Hepatocyte (in vitro differentiated cells): ENCODE results near the gene CHI3L2. TPM values are rescaled to one million over a fixed set of nuclear protein-coding genes. Genes with fewer than 3 reads are reported as not detected.

Source experiments
- DNase-seq: peaks from one replicate; pipeline ENCODE4 v3.0.0-alpha.2; 2016; ENCODE audit warnings: low spot score
- H2AFZ ChIP-seq: fragments of 200-600 bp; sonication (generic); 2 replicates; pipeline ENCODE4 v1.6.0; 2016; ENCODE audit warnings: antibody characterized with exemption, mild to moderate bottlenecking
- H3K27ac ChIP-seq: fragments of 200-600 bp; sonication (generic); 2 replicates; pipeline ENCODE4 v1.5.1; 2016; ENCODE audit warnings: mild to moderate bottlenecking
- H3K27me3 ChIP-seq: fragments of 200-600 bp; sonication (generic); 2 replicates; pipeline ENCODE4 v1.6.1; 2016
- H3K36me3 ChIP-seq: fragments of 200-600 bp; sonication (generic); replicated peaks from 2 replicates; pipeline ENCODE4 v1.5.1; 2016; ENCODE audit warnings: low read depth; ENCODE audit not compliant: insufficient read depth
- H3K4me1 ChIP-seq: fragments of 200-600 bp; sonication (generic); 2 replicates; pipeline ENCODE4 v1.5.1; 2016; ENCODE audit warnings: mild to moderate bottlenecking, moderate library complexity; ENCODE audit not compliant: insufficient read depth
- H3K4me2 ChIP-seq: fragments of 200-600 bp; sonication (generic); 2 replicates; pipeline ENCODE4 v1.6.0; 2016
- H3K4me3 ChIP-seq: fragments of 200-600 bp; sonication (generic); 2 replicates; pipeline ENCODE4 v1.5.1; 2016; ENCODE audit warnings: mild to moderate bottlenecking
- H3K79me2 ChIP-seq: fragments of 200-600 bp; sonication (generic); 2 replicates; pipeline ENCODE4 v1.6.0; 2017; ENCODE audit warnings: mild to moderate bottlenecking
- H3K9me2 ChIP-seq: fragments of 200-600 bp; sonication (generic); replicated peaks from 2 replicates; pipeline ENCODE4 v1.6.0; 2017; ENCODE audit warnings: mild to moderate bottlenecking; ENCODE audit not compliant: insufficient read depth
- H3K9me3 ChIP-seq: fragments of 200-600 bp; sonication (generic); 2 replicates; pipeline ENCODE4 v1.5.1; 2016; ENCODE audit warnings: low read depth, mild to moderate bottlenecking
- H4K20me1 ChIP-seq: fragments of 200-600 bp; sonication (generic); 2 replicates; pipeline ENCODE4 v1.6.0; 2016; ENCODE audit warnings: mild to moderate bottlenecking; ENCODE audit not compliant: insufficient read depth, poor library complexity, severe bottlenecking
- EZH2 ChIP-seq: fragments of 200-600 bp; sonication (generic); IDR thresholded peaks from 2 replicates; pipeline ENCODE4 v1.6.1; 2016; ENCODE audit warnings: antibody characterized with exemption, mild to moderate bottlenecking, borderline replicate concordance
- EZH2phosphoT487 ChIP-seq: fragments of 200-600 bp; sonication (generic); IDR thresholded peaks from one replicate; pipeline ENCODE4 v1.6.1; 2018; ENCODE audit warnings: antibody characterized with exemption, mild to moderate bottlenecking, low read depth, moderate library complexity; ENCODE audit not compliant: unreplicated experiment, severe bottlenecking
- WGBS: methylation state at CpG from one replicate; pipeline ENCODE4 v1.1.6; 2016; ENCODE audit warnings: low lambda C conversion rate; ENCODE audit errors: missing lambda C conversion rate; 5-methylcytosine and 5-hydroxymethylcytosine counted together
- polyA plus RNA-seq: library from polyadenylated mRNA; unstranded; fragments of >200 nt; fragmentation: Nextera tagmentation; extraction: Ambion mirVana; gene quantifications from 2 replicates; pipeline ENCODE4 v1.2.1, GENCODE V29; 2016
- total RNA-seq: library from RNA; depleted of rRNA; stranded (reverse); fragments of >200 nt; gene quantifications from 2 replicates; pipeline ENCODE4 v1.2.3, GENCODE V29; 2014
- TF ChIP-seq, protein P1 (sequence below): fragments of 200-600 bp; sonication (generic); IDR thresholded peaks from 2 replicates; pipeline ENCODE4 v1.5.1; 2016; ENCODE audit warnings: antibody characterized with exemption, mild to moderate bottlenecking; ENCODE audit not compliant: poor library complexity

Gene CHI3L2
- total and polyA plus RNA-seq, 2 experiments from 2014 or later: 0.24 to 5.7 TPM

DNA sequence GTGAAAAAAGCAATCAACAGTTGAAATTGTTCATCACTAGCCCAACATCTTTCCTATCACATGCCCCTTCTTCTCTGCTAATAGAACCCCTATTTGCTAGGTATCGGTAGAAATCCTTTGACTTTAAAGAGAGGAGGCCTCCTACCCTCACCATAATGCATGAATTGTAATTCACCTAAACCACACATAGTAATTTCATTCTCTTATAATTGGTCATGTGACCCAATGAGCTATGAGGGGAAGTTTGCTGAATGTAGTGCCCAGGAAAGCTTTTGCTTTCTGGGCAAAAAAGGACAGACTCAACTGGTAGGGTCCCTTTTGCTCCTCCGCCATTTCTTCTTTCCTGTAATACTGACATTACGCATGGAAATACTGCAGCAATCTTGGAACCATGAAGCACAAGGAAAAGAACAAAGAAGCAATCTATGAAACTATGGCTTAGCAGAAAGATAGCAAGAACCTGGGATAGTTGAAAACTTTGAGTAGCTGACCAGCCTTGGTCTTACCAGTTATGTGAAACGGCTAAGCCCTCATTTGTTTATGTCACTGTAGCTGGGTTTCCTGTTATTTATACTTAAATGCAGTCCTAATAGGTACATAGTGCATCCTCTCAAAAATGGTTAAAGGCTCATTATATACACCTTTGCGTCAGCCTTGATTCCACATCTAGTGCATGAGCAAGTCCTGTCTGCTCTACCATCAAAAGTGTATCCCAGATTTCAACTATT lies 10.2 kb upstream of the CHI3L2 start:
- TF ChIP-seq EZH2 (no peak), EZH2phosphoT487 (no peak)
- TF ChIP-seq, protein P1, sequence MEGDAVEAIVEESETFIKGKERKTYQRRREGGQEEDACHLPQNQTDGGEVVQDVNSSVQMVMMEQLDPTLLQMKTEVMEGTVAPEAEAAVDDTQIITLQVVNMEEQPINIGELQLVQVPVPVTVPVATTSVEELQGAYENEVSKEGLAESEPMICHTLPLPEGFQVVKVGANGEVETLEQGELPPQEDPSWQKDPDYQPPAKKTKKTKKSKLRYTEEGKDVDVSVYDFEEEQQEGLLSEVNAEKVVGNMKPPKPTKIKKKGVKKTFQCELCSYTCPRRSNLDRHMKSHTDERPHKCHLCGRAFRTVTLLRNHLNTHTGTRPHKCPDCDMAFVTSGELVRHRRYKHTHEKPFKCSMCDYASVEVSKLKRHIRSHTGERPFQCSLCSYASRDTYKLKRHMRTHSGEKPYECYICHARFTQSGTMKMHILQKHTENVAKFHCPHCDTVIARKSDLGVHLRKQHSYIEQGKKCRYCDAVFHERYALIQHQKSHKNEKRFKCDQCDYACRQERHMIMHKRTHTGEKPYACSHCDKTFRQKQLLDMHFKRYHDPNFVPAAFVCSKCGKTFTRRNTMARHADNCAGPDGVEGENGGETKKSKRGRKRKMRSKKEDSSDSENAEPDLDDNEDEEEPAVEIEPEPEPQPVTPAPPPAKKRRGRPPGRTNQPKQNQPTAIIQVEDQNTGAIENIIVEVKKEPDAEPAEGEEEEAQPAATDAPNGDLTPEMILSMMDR: no peak
- no peaks in the 10 kb centered on the region for H3K9me3 ChIP-seq
- H3K4me2 ChIP-seq: no peak overlapping the region
- no peaks in the 10 kb centered on the region for H3K36me3 ChIP-seq
- H3K27ac ChIP-seq: no peak overlapping the region
- 81% methylated on average over 5 of the region's 5 CpGs for WGBS
- H3K4me3 ChIP-seq: no peak overlapping the region
- peaks cover 31% of the 10 kb centered on the region for H3K4me1 ChIP-seq
- H2AFZ ChIP-seq: no peak overlapping the region
- no peaks in the 10 kb centered on the region for H3K79me2 ChIP-seq
- H4K20me1 ChIP-seq: no peaks in the 10 kb centered on the region
- no peaks in the 10 kb centered on the region for H3K27me3 ChIP-seq
- no peaks in the 10 kb centered on the region for H3K9me2 ChIP-seq
- DNase-seq: no peak

DNA sequence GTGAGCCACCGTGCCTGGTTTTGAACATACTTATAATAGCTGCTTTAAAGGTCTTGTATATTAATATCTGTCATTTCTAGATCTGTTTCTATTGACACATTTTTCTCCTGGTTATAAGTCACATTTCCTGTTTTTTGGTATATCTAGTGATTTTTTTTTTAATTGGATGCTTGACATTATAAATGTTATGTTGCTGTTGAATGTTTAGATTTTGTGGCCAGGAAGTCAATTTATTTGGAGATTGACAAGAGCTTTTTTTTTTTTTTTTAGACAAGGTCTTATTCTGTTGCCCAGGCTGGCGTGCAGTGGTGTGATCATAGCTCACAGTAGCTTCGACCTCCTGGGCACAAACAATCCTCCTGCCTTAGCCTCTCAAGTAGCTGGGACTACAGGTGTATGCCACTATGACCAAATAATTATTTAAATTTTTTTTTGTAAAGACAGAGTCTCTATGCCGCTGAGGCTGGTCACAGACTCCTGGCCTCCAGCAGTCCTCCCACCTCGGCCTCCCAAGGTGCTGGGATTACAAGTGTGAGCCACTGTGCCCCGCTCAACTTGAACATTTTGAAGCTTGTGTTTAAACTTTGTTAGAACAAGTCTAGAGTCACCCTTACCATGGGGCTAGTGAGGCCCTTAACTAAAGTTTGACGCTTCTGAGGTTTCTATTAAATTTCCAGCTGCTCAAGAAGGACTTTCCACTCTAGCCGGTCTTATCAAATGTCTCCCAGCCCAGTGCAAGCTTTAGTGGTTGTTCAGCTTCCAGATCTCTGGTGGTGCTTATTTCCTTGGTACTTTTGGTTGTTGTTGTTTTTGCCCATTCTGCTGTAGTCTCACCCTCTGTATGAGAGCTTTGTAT lies 8.6 kb upstream of the CHI3L2 start:
- Histone ChIP-seq H2AFZ (no peak overlapping the region), H3K9me2 (no peaks in the 10 kb centered on the region), H3K4me3 (no peak overlapping the region), H4K20me1 (no peaks in the 10 kb centered on the region), H3K4me1 (peaks cover 37% of the 10 kb centered on the region), H3K27me3 (no peaks in the 10 kb centered on the region), H3K27ac (no peak overlapping the region), H3K36me3 (no peaks in the 10 kb centered on the region), H3K4me2 (no peak overlapping the region), H3K79me2 (no peaks in the 10 kb centered on the region), H3K9me3 (no peaks in the 10 kb centered on the region)
- TF ChIP-seq, protein P1: no peak
- TF ChIP-seq EZH2phosphoT487 (no peak), EZH2 (no peak)
- DNase-seq: no peak
- 89% methylated on average over 8 of the region's 8 CpGs for WGBS

DNA sequence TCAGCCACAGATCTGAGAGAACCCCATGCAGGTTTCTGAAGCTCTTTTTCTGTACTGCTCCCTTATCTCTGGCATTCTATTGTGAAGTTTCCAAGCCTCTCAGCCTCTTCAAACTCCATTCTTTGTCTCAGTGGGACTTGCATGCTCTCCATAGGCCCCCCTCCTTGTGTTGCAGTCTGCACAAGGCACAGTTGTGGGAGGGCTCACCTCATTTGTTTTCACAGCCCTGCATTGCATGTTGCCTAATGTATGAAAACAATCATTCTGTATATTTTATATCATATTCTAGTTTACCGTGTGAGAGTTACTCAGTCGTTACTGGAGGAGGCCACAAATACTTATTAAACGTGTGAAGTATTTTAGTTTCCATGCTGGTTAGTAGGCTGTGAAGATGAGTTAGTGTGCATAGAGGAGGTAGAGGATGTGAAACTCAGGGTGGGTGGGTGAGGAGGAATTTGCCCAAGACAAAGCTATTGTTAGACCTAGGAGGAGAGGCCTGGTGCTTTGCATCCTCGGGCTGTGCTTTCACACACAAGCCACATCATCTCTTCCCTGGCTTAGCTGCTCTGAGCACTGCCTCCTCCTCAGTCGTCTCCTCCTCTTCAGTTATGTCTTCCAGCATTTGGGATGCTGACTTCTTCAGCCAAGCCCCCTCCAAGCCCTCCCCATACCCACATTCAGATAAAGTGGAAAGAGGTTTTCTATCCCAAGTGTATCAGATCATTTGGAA lies 7.8 kb upstream of the CHI3L2 start:
- H3K9me3 ChIP-seq: no peaks in the 10 kb centered on the region
- WGBS: 82% methylated on average over 5 of the region's 5 CpGs
- H3K4me2 ChIP-seq: no peak overlapping the region
- H3K27me3 ChIP-seq: no peaks in the 10 kb centered on the region
- peaks cover 33% of the 10 kb centered on the region for H3K4me1 ChIP-seq
- no peak overlapping the region for H2AFZ ChIP-seq
- H3K9me2 ChIP-seq: no peaks in the 10 kb centered on the region
- no peaks in the 10 kb centered on the region for H3K79me2 ChIP-seq
- H3K27ac ChIP-seq: no peak overlapping the region
- no peak overlapping the region for H3K4me3 ChIP-seq
- H3K36me3 ChIP-seq: no peaks in the 10 kb centered on the region
- H4K20me1 ChIP-seq: no peaks in the 10 kb centered on the region
- no peak for TF ChIP-seq EZH2phosphoT487
- TF ChIP-seq, protein P1: no peak
- TF ChIP-seq EZH2: no peak
- no peak for DNase-seq
